ENCODE data around the gene LRMDA. TPM values are rescaled to one million over a fixed set of nuclear protein-coding genes. Genes with fewer than 3 reads are reported as not detected.
"Not testable (repeated sequence)": the region's sequence is repeated elsewhere in the genome, so short reads cannot be mapped to it uniquely, and the experiment has no call there.

LRMDA gene
- total RNA-seq, 1 donor from 2014 or later = 17.1 TPM

DNA sequence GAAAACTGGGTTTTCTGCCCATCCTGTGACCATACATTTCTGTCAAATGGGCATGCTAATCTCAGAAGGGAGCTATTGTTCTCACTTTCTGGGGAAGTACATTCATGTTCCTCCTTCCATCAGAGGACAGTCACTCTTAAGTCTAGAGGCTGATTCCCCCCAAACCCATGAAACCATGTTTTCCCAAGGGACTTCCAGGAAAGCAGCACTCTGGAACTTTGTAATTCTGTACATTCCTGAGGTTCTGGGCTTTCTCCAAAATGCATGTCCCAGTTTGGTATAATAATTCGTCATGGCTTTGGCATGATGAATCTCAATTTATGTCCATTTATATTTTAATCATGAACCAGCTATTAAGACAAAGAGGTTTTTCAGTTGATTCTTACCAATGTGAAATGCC is 688.1 kb downstream of the LRMDA start:
- DNase-seq (ENCODE audit: low spot score) = no peak

DNA sequence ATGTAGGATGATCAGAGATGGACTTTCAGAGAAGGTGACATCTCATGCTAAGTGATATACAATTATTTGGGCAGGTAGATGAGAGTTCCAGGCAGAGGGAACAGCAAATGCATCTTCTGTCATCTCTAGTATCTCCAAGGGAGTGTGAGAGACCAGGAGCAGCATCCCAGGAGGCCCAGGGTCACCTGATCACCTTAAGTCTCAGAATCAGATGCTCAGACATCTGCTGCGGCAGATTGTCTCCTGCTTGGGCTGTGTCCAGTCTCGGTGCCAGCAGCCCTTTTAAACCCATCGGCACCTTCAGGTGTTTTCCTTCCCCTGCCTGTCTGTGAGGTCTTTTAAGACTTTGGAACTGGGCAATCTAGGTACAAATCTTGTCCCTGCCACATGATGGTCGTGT is 690.6 kb downstream of the LRMDA start:
- no peak for DNase-seq (ENCODE audit: low spot score)

DNA sequence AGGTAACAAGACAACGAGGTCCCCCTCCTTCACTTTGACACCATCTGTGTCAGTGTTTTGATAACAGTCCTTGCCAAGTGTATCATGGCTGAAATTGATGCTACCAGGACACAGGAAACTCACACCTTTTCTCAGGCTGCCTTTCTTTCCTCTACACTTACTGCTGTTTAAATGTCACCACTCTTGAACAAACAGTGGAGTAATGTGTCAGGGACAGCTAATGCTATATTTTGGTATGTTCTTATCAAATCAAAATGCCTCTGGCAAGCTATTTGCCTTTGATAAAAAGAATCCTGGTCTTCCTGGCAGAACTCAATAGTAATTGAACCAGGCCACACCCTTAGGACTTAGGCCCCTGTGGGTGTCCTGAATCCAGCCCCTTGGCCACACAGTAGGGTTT is 692.9 kb downstream of the LRMDA start:
- DNase-seq (ENCODE audit: low spot score) = no peak

DNA sequence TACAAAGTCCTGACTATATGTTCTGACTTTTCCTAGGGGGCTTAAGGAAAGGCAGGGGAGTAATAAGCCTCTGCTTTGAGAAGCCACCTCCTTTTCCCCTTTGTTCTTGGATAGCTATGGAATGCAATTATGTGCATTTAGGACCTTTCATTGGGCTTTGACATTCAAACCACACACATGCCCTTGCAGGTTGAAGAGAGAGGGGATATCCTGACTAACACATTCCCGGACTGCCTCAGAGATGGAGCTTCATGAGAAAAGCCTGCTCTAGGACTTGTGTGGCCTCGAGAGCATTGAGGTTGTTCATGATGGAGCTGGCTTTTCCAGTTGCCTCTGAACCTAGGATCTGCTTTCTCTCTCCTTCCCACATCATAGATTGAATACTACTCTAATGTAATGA is 694.5 kb downstream of the LRMDA start:
- no peak for DNase-seq (ENCODE audit: low spot score)

DNA sequence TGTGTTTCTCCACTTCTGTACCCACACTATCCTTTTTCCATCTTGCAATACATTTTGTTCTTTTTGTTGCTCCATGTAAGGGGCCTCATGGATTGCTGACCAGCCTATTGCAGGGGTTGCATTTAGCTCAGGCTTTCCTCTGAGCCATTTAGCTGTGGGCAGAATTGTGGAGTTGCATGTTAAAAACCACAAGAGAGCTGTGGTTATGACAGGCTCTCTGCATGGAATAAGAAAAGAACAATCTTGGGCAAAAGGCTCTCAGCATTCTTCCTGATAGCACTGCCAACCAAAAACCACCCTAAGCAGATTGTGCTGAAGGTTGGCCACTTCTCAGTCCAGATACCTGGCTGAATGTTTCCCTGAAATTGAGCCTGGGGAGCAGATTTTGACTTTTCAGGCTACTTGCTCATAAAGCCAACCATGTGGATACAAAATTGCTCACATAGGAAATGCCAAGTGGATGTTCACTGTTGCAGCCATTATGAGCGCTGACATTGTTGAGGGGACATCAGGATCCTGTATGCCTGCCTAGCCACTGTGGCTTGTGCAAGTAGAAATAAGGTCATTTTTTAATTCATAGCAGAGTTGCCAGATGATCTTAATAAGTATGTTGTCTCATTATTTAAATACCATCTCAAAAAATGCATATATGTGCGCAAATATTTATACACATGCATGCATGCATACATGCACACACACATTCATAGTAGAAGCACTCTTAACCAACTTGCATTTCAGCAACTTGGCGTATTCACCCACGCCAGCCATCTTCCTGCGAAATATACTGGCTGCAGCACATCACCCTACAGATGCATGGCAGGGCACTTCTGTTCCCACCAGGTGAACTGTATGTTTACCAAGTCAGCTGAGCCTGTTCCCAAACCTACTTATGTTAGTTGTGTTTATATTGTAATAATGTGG is 695.4 kb downstream of the LRMDA start:
- DNase-seq (ENCODE audit: low spot score) = no peak

DNA sequence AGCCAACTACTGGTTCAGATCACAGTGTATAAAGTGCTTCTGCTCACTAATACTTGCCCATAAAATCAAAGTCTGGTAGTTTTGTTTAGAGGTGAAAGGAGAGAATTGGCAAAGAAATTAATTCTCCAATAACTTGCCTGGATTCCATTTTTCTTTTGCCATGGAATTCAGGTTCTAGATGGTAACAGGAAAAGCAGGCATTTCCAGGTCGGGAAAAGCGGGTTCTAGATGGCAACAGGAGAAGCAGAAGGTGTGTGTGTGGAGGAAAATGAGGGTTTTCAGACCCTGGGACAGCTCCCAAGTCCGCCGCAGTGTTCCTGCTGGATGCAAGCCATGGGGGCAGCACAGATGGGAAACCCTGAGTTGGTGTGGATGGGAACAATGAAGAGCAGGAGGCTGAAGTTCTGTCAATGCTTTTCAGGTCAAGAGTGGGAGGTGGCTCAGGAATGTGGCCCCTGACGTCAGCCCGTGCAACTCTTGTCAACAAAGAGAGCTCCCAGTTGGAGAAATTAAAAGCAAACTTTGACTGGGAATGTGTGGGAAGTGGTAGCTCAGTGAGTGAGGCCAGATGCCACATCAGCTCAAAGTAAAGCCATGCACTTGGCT is 696.7 kb downstream of the LRMDA start:
- DNase-seq (ENCODE audit: low spot score) = no peak

DNA sequence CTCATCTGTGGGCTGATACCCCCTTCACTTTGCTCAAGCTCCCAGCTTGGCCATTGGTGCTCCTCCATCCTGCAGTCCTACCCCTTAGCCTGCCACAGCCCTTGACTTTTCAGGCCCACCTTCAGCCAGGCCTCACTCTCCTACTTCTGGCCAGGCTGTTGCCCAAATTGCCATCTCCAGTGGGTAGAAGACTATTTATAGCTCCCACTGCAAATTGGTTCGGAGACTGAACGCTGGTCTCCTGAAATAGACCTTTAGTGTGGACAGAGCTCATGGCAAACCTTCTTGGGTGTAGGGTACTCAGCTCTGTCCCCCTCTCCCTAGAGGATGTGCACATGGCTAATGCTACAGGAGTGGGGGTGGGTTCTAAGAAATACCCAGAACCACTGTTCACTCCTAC is 697.8 kb downstream of the LRMDA start:
- DNase-seq (ENCODE audit: low spot score) = no peak

DNA sequence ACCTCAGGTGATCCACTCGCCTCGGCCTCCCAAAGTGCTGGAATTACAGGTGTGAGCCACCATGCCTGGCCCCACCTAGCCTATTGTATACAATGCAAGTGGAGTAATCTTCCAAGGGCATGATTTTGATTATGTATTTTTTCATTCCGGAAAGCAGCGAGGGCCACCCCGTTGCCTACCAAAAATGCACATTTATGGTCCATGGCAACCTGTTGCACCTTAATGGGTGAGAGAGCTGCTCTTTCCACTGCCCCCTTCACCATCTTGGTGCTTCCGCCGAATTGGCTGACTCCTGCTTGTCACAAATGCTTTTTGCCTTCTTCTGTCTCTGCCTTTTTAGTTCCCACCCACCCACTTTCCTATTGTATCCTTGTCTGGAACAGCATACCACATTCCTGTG is 699.5 kb downstream of the LRMDA start:
- no peak for DNase-seq (ENCODE audit: low spot score)

DNA sequence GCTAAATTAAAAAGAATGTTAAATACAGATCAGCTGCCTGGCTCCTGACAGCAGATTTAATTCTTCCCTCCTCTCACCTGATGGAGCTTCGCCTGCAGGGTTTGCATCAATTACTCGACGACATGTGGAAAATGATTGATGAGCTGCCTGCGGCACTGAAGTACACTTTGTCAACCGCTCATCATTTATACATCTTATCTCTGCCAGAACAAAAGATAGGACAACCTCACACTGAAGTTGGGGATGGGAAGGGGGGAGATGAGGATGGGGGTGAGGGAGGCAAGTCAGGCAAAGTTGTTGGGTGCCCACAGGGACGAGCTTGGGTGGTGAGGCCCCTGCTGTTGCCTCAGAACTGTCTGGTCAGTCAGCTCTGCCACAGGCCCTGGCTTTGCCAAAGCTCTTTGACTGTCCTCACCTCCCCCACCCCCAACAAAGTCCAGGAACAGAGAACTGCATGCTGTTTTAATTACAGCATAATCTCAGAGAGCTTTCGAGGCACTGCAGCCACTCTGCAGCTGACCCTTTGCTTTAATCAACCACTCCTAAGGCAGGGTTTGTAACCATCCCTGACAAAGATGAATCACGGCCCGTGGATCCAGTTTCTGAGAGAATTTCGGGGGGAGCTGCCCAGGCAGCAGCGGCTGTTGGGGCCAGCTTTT is 702.3 kb downstream of the LRMDA start:
- DNase-seq (ENCODE audit: low spot score) = no peak

DNA sequence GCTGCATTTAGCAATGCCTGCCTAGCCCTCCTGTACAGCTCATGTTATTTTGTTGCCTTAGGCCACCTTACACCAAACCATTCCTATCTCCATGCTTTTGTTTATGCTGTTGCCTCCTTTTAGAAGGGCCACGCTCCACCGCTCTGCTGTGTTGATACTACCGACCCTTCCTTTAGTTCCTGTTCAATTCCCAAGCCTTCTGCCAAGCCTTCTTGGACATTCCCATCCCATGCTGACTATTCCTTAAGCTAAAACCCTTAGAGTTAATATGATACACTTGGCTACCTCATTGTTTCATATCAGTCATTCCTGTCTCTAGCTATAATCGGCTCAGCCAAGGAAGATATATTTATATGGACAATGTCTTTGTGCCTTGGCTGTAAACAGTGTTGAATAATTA is 705.5 kb downstream of the LRMDA start:
- no peak for DNase-seq (ENCODE audit: low spot score)

DNA sequence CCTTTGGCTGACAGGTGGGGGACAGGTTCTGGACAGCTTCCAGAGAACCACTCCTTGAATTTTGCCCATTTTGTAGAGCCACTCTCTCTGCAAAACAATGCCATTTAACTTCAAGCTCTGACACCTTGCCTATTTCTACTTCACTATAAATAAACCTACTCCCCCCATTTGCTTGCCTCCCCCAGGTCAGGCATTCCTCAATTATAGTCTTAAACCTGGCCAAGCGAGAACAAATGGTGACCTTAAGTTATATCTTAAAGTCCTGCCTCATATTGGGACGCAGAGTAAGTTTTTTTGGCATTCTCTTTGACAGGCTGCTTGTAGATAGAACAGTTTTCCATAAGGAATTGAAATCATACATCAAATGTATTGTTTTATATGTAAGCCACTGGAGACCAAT is 706.9 kb downstream of the LRMDA start:
- DNase-seq (ENCODE audit: low spot score) = no peak

DNA sequence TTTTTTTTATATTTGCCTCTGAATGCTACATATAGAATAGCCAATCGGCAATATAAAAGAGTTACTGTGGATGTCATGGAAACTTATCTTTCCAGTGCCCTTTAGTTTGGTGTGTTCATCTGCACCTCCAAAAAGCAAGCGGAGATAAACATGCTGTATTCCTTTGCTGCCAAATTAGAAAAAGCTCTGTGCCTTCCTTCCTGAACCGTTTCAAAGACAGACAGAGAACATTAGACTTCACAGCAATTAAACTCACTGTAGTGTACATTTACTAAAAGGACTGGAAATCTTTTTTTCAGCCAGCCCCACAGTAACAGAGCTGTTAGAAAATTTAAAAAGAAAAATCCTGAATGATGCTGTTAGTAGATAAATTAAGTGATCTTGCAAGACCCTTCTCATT is 707.5 kb downstream of the LRMDA start:
- no peak for DNase-seq (ENCODE audit: low spot score)

DNA sequence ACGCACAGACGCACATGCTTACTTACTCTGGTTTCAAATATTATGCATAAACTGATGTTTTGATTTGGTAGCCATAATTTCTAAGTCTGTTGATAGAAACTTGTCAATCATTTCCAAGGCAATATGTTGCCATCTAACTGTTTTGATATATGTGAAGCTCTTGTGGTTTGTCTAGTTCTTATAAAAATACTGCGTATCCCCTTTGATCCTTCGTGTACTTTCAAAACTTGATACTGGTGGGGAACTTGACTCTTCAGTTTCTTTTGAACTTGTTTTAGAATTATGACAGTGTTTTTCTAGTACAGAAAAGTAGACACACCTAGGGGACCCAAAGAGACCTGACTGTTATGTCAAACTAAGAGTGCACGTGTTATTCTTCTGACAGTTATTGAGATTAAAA is 708.0 kb downstream of the LRMDA start:
- DNase-seq (ENCODE audit: low spot score) = no peak

DNA sequence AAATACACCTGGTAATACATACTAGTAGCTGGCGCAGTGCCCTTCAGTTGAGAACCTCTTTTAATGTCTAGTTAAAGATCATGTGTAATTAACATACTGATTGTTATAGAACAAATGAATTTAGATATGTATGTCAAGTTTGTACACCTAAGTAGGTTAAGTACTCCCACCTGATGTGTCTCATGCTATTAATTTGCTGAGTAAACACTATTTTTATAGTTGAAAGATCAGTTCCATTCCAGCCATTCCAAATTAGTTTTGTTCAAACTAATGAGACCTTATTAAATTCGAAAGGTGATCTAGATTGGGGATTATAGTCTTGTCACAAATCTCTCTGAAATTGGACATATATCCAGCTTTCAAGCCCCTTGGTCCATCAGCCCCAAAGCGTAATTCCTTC is 710.0 kb downstream of the LRMDA start:
- no peak for DNase-seq (ENCODE audit: low spot score)

DNA sequence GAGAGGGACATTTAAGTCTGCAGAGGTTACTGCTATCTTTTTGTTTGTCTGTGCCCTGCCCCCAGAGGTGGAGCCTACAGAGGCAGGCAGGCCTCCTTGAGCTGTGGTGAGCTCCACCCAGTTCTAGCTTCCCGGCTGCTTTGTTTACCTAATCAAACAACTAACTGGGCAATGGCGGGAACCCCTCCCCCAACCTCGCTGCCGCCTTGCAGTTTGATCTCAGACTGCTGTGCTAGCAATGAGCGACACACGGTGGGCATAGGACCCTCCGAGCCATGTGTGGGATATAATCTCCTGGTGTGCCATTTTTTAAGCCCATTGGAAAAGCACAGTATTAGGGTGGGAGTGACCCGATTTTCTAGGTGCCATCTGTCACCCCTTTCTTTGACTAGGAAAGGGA is 716.8 kb downstream of the LRMDA start:
- not testable (repeated sequence) for DNase-seq (ENCODE audit: low spot score)

DNA sequence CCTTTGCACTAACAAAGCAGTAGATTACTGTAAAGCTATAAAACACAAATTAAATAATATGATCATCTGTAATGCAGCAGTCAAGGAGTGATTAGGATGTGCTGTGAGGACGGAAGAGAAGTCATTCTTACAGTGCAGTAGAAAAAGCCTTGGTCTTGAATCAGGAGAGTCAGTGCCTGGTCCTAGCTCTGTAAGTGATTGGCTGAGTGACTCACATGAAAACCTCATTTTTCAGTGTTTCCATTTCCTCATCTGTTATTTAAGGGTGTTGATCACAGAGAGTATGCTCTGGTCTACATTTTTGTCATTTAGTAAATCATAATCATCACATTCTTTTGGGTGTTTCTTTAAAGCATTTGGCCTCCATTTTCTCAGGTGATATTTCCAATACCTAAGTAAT is 717.8 kb downstream of the LRMDA start:
- DNase-seq (ENCODE audit: low spot score) = no peak

DNA sequence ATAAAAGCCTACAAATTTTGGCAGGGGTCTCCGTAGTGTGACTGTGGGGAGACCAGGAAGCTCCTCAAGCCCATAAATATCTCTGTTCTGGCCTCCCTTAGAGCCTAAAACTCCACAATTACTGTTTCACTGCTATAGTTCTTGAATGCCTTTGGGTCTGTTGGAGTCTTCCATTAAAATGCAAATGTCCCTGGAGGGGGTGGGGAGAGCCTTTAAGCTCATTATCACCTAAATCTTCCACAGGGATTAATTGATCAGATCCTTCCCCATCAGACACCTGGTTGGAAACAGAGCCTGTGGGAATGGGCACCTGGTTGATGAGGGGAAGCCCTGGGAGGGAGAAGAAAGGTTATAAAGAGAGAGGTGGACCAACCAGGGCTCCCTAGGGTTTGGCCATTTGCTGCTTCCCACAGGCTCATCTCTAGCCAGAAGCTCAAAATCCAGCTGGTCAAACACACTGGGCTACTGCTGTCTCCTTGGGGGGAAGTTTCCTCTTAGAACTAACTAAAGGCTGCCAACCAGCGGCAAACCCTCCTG is 718.2 kb downstream of the LRMDA start:
- DNase-seq (ENCODE audit: low spot score) = no peak

DNA sequence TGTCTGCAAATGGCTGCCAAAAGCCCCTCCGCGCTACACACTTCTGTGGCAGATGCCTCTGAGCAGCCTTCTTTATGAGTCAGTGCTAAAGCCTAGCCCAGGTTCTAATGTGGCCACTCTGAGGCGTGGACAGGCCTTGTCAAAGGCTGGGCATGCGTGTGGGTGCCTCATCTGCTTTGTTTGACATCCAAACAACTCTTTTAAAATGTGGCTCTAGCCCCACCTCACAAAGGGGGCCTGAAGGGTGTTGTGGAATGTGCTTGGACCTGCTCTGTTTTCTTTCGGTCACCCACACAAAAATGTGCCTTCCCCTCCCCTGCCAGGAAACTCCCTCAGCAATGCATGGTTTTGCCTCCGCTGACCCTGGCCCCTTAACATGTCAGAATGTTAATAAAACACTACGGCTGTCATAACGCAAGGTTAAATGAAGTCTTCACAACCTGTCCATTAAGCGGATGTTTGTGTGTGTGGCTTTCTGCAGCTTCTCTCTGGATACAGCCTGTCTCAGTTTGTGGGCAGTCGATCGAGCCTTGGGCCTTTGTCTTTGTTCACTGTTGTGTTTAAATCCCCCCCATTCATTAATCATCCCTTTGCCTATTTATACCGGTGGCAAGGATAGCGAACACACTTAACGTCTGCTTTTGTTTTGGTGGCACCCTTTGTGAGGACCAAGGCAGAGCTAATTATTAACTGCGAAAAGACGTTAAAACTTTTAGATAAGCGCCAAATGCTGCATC is 718.9 kb downstream of the LRMDA start:
- DNase-seq (ENCODE audit: low spot score) = no peak

DNA sequence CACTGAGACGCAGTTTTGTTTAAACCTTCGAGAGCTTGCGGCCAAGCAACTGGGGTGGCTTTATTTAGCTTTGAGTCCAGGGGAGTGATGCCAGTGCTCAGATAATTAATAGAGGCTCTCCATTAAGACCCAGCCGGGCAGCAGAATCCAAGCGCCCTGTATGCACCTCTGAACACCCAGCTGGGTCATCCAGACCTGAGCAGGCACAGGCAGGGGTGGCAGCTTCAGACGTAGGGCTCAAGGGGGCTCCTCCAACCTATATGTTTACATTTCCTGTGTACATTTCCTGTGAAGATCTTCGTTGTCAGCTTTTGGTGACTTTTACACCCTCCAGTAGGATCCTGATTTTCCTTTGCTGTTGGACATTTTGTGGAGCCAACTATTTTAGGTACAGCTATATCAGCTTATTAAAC is 719.5 kb downstream of the LRMDA start:
- DNase-seq (ENCODE audit: low spot score) = no peak

DNA sequence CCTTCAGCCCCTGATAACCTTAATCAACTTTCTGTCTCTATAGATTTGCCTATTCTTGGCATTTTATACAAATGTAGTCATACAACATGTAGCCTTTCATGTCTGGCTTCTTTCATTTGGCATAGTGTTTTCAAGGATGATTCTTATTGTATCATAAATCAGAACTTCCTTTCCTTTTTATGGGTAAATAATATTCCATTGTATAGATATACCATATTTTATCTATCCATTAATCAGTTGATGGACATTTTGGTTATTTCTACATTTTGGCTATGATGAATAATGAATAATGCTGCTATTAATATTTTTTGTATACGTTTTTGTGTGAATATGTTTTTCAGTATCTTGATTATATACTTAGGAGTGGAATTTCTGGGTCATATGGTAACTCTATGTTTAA is 720.8 kb downstream of the LRMDA start:
- DNase-seq (ENCODE audit: low spot score) = no peak

DNA sequence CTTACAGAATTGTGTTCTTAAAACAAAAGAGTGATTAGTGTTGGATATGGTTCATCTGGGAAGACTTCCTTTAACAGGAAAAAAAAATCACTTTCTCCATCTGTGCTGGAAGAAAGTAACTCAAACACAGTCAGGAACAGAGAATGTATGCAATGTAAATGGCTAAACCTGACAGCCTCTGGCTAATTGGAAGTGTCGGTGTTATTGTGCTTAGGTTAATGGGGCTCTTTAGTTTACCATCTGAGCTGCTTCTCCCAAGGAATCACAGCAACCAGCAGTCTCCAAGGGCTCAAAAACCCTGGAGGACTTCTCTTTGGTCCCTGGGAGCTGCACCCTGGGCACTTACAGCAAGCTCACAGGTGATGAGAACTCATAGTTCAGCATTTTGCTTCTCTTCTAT is 724.5 kb downstream of the LRMDA start:
- DNase-seq (ENCODE audit: low spot score) = no peak

All from mucosa of gallbladder (tissue), 1 donor.